GM12864 (cell line): ENCODE results near the gene CEACAM19.
"Not testable (repeated sequence)": the region's sequence is repeated elsewhere in the genome, so short reads cannot be mapped to it uniquely, and the experiment has no call there.

Experiments
- DNase-seq: peaks from one replicate; pipeline ENCODE4 v3.0.0-alpha.2; 2011; ENCODE audit warnings: low read depth
- H3K4me3 ChIP-seq: 2 replicates; pipeline ENCODE4 v1.5.1; 2011; ENCODE audit warnings: mild to moderate bottlenecking, low read depth, low read length, control low read depth
- TF ChIP-seq, protein P1 (sequence below): IDR thresholded peaks from 2 replicates; pipeline ENCODE4 v1.5.1; 2011; ENCODE audit warnings: low read depth, mild to moderate bottlenecking, moderate library complexity, low read length, control low read depth, inconsistent platforms; ENCODE audit errors: missing control alignments

Gene CEACAM19

DNA sequence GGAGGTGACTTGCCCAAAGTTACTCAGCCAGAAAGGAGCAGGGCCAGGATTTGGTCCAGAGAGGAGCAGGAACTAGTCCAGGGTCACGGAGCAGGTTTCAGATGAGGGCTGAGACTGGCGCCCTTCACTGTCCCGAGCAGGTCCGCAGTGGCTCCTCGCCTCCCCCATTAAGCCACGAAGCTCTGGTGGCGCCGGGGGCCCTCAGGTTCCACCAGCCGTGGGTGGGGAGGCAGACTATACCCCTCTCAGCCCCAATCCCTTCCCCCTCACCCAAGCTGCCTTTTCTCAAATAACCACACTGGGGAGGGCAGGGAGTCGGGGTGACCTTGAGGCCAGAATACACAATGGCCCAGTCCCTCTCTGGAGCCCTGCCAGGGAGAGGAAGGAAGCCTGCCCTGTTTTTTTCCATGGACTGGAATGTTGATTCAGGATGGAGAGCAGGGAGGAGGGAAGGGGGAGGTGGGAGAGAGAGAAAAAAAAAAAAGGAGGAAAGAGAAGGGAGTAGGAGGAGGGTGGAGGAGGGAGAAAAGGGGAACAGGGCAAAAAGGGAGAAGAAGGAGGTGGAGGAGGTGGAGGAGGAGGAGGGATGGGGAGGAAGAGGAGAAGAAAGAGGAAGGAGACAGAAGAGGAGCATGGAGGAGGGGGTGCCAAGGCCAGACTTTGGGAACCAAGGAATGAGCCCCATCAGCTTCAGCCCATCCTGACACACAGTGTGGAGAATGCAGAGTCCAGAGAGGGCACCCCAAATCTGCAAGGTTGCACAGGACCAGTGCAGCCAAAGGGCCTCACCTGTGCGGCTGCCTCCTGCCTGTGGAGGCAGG, 47.4 kb downstream of the CEACAM19 start:
- DNase-seq = no peak
- no peak overlapping the region for H3K4me3 ChIP-seq
- TF ChIP-seq, protein P1, sequence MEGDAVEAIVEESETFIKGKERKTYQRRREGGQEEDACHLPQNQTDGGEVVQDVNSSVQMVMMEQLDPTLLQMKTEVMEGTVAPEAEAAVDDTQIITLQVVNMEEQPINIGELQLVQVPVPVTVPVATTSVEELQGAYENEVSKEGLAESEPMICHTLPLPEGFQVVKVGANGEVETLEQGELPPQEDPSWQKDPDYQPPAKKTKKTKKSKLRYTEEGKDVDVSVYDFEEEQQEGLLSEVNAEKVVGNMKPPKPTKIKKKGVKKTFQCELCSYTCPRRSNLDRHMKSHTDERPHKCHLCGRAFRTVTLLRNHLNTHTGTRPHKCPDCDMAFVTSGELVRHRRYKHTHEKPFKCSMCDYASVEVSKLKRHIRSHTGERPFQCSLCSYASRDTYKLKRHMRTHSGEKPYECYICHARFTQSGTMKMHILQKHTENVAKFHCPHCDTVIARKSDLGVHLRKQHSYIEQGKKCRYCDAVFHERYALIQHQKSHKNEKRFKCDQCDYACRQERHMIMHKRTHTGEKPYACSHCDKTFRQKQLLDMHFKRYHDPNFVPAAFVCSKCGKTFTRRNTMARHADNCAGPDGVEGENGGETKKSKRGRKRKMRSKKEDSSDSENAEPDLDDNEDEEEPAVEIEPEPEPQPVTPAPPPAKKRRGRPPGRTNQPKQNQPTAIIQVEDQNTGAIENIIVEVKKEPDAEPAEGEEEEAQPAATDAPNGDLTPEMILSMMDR = no peak

DNA sequence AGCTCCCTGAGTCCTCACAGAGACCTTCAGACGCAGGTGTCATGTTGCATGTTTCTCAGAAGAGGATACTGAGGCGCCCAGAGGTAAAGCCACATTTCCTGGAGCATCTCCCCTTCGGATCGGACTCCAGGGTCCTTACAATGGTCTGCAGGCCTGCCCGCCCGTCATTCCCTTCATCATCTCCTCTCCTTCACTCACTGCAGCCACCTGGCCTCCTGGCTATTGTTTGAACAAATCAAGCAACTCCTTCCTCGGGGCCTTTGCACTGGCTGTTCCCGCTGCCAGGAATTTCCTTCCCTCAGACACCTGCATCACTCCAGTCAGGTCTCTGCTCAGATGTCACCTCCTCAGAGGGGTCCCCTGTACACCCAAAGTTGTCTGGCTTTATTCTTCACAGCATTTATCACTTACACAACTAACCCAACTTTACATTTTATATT, 48.0 kb downstream of the CEACAM19 start:
- TF ChIP-seq, protein P1 = no peak

DNA sequence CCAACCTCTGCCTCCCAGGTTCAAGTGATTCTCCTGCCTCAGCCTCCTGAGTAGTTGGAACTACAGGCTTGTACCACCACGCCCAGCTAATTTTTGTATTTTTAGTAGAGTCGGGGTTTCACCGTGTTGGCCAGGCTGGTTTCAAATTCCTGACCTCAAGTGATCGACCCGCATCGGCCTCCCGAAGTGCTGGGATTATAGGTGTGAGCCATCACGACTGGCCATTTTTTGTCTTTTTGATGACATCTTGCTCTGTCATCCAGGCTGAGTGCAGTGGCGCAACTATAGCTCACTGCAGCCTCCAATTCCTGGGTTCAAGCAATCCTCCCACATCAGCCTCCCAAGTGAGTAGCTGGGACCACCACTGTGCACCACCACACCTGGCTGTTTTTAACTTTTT, 49.1 kb downstream of the CEACAM19 start:
- not testable (repeated sequence) for H3K4me3 ChIP-seq, DNase-seq

More for the DNA sequence above, 48.0 kb downstream of the CEACAM19 start:
- no peak overlapping the region for H3K4me3 ChIP-seq
- DNase-seq = no peak

DNA sequence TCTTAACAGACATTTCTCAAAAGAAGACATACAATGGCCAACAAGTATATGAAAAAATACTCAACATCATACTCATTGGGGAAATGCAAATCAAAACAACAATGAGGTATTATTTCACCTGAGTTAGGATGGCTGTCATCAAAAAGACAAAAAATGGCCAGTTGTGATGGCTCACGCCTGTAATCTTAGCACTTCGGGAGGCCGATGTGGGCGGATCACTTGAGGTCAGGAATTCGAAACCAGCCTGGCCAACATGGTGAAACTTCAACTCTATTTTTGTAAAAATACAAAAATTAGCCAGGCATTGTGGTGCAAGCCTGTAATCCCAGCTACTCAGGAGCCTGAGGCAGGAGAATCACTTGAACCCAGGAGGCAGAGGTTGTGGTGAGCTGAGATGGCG, 49.7 kb downstream of the CEACAM19 start:
- no peak for DNase-seq
- no peak overlapping the region for H3K4me3 ChIP-seq
- TF ChIP-seq, protein P1 = no peak

DNA sequence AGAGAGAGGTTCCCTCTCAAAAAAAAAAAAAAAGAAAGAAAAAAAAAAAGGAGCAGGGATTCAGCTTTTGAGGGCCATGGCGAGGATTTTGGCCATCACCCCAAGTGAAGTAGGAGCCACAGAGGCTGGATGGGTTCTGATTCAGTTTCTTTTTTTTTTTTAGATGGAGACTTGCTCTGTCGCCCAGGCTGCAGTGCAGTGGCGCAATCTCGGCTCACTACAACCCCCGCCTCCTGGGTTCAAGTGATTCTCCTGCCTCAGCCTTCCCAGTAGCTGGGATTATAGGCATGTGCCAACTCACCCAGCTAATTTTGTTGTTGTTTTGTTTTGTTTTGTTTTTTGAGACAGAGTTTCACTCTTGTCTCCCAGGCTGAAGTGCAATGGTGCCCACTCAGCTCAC, 50.1 kb downstream of the CEACAM19 start:
- H3K4me3 ChIP-seq, DNase-seq: not testable (repeated sequence)

DNA sequence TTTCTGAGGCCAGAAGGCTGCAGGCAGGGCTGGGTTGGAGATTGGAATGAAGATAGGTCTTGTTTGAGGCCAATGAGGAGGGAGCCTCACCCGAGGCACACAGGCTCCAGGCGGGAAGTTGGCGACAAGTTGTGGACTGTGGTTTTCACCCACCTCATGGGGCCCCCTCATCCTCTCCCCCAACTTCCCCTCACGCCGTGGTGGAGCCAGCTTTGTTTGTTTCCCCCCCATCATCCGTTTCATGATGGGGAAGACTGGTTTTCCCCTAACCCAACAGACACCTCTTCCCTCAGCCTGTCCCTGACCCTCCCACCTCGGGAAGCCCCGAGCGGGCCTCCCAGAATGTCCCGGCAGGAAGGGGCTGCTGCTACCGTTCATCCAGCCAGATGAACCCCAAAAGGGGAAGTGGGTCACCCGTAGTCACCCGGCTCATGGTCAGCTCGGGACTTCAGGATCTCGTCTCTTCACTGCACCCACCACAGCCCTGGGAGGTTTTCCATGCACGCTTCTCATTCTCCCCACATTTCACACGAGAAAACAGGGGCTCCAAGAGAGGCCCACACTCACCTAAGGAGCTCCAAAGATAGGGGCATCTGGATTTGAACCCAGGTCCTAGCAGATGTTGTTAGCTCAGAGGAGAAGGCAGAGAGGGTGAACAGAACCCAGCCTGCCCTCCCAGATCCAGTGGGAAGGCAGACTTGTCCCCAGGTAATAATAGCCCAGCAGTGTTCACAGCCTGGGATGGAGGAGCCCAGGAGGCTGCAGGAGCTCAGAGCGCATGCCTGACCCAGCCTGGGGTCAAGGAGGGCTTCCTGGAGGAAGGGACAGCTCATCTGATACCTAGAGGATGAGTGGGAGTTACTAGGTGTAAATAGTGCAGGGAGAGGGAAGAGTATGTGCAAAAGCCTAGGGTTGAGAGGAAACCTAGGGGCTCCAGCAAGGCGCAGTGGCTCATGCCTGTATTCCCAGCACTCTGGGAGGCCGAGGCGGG, 51.1 kb downstream of the CEACAM19 start:
- no peak overlapping the region for H3K4me3 ChIP-seq
- no peak for DNase-seq
- TF ChIP-seq, protein P1 = no peak

DNA sequence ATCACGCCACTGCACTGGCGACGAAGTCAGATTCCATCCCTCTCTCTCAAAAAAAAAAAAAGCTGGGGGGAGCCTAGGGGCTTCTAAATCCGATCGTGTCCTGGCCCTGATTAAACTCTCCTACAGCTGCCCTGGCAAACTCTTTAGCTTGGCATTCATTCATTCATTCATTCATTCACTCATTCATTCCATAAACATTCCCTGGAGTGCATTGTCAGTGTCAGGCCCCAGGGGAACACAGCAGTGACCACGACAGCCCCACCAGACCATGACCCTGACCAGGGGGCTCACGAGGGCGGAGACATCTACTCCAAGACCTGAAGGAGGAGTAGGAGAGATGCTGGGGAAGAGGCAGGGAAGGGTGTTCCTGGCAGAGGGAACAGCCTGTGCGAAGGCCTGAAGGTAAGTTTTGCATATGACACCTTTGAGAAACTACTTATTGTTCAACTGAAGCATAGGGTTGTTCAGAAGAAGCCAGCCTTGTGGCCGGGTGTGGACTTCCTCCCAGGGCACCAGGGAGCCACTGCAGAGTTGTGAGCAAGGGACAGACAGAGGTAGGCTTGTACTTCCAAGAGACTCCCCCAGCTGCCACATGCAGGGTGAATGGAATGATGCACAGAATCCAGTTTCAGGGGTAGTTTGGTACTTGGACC, 52.1 kb downstream of the CEACAM19 start:
- DNase-seq = no peak
- TF ChIP-seq, protein P1 = no peak
- H3K4me3 ChIP-seq = no peak overlapping the region
